Stimulated activated CD8-positive, alpha-beta memory T cell treated with anti-CD3 and anti-CD28 coated beads, Interleukin-7, amount 100 ng/mL, for 1 hour (primary cell): ENCODE measurements around the gene PPFIA2.

Experiments
- DNase-seq, 2 donors: peaks; one replicate each; pipeline ENCODE4 v3.0.0-alpha.2; 2020; ENCODE audit warnings: low read depth in 2 of 2

Gene PPFIA2

DNA sequence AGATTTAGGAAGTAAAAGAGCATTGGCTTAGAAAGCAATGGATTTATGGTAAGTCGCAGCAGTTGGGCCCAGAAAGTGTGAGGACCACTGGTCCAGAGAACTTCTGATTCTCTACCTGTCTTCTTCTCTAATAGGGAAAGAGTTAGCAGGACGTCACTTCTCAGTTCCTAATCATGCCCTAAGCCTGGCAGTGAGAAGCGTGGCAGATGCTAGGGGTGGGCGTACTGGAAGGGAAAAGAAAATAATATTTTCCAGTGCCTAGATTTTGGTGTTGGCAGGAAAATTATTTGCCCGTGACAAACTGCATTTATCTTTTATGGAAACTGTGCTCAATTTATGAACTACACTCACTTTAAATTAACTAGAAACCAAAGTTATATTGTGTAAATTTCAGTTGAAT lies 212.3 kb downstream of the PPFIA2 start:
- DNase-seq: no peak

DNA sequence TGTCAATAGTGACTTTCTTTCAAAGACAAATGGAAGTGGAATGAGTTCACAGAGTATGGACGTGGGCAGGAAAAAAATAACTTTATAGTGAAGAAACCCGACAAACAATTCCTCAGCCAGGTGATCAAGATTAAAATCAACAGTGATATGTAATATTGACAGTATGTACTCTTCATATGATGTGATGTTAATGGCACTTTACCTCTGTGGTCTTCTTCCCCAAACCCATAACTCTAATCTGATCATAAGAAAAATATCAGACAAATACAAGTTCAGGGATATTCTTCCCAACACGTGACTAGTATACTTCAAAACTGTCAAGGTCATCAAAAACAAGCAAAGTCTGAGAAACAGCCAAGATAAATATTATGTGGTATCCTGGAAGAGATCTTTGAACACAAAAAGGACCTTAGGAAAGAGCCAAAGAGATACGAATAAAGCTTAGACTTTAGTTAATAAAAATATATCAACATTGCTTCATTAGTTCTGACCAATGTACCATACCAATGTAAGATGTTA lies 215.5 kb downstream of the PPFIA2 start:
- no peak for DNase-seq

DNA sequence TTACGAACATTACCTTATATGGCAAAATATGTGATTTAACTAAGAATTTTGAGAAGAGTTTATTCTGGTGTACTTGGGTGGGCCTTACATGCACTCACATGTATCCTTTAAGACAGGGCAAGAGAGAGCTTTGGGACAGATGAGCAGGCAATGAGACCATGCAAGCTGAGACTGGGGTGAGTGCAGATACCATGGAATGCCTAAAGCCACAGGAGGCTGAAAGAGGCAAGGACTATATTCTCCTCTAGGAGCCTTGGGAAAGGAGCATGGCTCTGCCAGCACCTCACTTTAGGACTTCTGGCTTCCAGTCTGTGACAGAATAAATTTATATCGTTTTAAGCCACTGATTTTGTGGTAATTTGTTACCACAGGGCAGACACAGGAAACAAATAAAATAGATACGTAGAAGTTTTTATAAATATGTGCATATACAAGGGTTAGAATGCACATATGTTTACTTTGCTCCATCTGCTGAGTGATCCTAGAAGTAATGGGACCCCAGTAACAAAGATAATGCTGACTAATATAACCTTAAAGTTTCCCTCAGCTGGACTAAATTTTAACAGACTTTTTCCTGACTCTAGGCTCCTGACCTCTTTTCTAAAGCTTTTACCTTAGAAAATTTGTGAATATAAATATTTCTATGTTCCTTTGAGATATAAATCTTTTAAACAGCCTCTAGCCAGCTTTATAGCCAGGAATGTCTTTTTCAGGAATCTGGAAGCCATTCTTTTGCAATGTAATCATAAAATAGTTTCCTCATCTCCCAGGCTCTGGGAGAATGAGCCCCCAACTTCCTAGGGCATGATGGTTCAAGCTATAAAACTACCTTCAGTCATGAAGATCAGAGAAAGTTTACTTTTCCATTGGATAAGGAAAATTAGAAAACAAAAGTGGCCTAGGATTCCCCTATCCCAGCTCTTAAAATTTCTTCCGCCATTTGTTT lies 216.8 kb downstream of the PPFIA2 start:
- no peak for DNase-seq

DNA sequence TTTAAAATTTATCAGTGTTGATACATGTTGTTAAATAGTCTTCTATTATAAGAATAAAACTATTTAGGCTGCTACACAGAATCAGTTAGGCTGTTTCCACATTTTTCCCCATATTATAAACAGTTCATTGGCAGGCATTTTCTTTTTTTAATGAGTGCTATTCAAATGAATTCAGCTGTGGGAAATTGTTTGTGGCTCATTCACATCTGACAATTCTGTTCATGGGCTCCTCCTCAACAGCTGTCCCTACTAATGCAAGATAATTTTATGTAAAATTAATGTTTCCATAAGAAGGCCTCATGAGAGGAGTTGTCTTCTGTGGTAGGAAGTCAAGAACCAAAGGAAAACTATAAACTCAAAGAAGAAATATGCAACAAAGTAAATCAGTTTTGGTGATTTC lies 218.0 kb downstream of the PPFIA2 start:
- DNase-seq: no peak

DNA sequence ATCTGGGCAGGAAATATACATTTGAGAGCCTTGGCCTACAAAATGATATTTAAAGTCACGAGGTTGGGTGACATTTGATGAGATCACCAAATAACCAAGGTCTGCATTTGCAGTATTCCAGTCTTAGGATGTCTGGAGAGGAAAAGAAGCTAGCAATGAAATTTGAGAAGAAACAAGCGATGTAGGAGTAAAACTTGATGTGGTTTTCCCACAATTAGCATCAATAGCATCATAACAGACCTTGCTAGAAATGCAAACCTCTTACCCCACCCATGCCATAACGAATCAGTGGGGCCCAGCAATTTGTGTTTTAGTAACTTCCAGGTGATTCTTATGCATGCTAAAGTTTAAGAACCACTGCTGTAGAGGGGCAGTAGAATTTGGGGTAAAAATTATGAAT lies 219.9 kb downstream of the PPFIA2 start:
- DNase-seq: no peak

DNA sequence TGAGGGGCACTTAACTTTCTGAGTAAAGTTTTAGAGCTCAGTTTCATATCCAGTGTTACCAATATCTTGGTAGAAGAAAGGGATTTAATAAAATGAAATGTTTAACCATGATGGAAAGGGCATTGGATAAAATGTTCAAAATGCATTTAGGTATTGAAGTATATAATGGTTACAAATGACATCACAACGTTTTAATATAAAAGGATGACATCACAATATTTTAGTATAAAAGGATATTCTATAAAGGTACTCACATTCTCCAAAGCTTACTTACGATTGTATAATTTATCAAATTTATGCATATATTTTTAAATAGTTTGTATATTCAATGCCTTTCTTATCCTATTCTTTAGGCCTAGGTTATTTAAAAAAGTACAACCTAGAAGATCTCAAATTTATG lies 226.1 kb downstream of the PPFIA2 start:
- no peak for DNase-seq

DNA sequence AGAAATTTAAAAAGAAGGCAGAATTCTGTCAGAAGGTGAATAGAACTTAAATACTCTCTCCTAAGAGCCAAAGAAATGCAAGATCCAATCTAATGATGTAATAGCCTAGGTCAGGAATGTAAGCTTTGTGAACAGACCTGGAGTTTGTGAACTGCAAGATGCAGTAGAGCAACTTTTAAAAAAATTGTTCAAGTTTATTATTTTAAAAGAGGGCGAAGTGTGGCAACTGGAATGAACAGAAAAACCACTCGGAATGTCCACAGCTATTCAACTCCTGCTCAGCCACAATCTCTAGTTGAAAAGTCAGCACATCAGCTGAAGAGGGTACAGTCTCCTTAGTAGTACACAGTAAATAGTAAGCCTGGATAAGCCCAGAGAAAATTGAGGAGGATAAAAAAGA lies 228.8 kb downstream of the PPFIA2 start:
- no peak for DNase-seq

DNA sequence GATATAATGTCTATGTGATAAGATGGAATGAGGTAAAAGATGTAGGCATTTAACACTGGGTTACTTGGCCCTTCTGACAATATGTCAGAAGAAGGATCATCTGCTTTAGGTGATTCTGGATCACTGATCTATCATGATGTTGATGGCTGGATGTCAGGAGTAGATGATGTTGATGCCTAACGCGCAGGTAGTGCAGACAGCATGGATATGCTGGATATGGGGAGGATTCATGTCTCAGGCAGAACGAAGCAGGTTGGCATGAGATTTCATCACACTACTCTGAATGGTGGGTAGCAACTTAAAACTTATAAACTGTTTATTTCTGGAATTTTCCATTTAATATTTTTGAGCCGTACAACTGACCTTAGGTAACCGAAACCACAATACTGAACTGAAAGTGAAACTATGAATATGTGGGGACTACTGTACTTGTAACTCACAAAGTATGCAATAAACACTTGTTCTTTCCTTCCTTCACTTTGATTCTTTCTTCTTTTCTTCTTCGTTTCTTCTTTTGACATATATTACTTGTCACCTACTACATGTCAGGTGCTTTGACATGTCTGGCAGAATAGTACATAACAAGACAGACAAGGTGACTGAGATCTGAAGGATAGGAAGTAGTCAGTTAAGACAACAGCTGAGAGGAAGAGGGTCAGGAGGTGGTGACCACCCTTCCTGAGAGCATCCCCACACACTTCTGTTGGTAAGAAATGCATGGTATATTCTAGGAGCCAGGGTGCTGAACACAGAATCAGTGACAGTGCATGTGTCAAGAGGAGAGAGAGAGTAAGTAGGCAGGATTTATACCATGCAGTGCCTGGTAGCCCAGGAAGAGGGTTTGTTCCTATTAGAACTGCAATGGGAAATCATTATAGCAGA lies 238.8 kb downstream of the PPFIA2 start:
- no peak for DNase-seq

DNA sequence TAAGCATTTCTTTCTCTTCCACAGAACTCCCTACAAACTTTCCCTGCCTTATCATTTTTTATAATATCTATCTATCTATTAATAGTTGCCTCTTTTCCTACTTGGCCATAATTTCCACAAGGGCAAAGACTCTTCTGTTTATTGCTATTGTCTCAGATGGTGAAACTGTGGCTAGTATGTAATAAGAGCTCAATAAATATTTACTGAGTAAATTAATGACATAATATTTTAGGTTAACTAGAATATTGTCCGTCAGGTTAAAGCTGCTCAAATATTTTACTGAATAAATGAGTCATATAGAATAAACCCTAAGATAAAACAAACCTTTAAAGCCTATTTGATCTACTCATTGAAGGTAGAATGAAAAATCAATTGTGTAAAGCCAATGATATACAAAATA lies 240.5 kb downstream of the PPFIA2 start:
- no peak for DNase-seq

DNA sequence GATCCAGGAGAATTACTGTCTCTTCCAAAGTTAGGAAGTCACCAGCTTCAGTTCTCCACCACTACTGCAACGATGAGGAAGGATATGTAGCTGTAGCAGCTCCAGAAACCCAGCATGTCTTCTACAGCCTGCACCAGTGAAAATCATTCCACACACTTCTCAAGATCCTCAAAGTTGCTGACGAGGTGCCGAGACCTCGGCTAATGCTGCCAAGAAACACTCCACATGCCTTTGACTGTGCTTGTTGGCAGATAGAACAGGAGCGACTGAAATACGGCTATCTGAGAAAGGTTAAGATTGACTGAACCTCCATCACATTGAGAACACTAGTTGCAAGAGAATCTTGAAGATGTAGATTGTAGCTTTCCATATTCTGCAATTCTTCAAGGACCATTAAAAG lies 241.9 kb downstream of the PPFIA2 start:
- no peak for DNase-seq

DNA sequence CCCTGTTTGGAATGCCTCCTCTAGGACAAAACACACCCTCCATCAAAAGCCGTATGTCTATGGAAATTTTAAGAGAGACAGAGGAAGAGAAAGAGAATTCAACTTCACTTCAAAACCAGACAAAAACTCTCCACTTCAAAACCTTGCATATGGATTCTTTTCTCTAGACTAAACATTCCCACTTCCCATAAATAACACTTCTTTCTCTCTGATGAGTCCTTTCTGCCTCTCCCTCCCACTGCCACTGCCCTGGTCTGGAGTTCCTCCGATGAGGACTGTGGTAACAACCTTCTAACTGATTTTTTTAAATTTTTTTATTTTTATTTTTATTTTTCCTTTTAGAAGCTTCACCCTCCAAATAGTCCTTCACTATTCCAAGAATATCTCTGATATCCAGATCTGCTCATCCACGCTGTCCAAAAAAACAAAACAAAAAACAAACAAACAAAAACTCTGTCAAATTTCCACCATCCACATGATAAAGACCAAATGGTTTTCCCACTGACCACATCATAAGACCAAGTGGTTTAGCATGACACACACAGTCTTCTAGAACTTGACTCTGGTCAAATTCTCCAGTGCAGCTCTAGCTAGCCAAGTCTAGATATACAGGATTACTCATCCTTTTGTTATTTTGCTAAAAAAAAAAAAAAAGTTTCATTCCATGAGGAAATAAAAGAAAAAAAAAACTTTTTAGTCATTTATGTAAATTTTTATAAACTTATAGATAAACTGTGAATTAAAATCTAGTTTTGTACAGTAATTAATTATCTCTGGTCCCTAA lies 256.0 kb downstream of the PPFIA2 start:
- no peak for DNase-seq

DNA sequence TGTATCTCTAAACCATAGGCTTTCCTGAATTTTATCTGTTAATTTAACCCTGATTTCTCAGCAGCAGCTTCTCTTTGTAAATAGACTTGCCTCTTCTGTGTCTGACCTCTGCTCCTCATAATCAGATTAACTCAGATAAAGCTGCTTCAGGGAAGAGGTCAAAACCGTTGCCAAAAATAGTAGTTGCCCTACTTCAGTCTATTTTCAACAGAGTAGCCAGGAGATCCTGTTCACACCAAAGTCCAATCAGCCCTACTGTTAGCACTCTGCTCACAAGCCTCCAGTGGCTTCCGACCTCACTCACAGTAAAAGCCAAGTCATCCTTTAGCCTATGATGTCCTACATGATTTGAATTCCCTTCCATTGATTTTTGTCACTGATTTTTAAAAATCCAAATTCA lies 258.4 kb downstream of the PPFIA2 start:
- DNase-seq: no peak

DNA sequence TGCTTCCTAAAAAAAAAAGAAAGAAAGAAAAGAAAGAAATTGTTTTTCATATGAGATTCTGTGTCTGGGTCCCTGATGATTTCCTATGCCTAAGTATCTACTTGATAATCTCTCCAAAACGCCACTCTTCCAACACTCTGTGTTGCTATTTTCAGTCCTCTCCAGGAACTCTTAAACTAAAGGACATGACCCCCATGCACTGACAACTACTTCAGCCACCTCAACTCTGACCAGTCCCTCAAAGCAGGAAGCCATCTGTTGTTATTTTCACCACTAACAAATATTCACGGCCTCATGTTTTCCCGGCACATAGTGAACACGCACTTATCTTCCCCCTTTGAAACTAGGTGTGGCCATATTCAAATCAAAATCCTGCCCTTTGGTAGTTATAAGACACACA lies 259.3 kb downstream of the PPFIA2 start:
- DNase-seq: no peak

DNA sequence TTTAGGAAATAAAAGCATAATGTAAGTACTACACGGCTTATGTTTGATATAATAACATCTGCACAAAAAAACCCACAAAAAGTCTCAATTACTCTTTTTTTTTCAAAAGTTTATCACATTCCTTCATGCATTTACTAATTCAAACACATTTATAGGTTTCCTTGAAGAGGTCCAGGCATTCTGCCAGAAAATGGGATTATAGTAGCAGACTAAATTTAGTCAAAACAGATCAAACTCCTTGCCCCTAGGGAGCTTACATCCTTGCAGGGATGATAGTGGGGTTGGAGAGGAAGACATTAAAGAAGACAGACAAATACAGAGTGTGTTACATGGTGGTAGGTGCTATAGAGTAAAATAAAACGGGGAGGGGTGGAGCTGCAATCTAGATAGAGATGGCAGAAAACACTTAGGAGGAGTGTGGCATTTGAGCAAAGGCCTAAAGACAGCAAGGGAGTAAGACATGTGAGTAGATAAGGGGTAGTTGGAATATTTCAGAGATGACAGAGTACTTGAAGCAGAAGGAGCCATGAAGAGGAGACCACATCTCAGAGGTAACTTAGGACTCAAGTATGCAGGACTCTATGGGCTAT lies 266.9 kb downstream of the PPFIA2 start:
- no peak for DNase-seq

DNA sequence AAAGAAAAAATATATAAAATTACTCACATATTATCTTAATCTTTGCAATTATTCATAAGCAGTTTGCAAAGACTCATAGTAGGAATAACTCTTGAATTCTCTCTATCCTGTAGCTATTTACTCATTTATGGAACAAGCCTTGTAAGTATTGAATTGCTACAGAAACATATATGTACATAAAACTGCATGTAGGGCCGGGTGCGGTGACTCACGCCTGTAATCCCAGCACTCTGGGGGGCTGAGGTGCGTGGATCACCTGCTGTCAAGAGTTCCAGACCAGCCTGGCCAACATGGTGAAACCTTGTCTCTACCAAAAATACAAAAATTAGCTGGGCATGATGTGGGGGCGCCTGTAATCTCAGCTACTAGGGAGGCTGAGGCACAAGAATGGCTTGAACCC lies 286.2 kb downstream of the PPFIA2 start:
- no peak for DNase-seq

DNA sequence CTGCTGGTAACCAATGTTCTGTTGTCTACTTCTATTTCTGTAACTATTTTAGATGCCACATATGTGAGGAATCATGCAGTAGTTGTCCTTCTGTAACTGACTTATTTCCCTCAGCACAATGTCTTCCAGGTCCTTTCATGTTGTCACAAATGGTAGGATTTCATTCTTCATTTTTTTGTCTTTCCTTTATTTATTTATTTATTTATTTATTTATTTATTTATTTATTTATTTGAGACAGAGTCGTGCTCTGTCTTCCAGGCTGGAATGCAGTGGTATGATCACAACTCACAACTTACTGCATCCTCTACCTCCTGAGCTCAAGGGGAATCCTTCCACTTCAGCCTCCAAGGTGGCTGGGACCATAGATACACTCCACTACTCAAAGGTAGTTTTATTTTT lies 288.2 kb downstream of the PPFIA2 start:
- DNase-seq: no peak

DNA sequence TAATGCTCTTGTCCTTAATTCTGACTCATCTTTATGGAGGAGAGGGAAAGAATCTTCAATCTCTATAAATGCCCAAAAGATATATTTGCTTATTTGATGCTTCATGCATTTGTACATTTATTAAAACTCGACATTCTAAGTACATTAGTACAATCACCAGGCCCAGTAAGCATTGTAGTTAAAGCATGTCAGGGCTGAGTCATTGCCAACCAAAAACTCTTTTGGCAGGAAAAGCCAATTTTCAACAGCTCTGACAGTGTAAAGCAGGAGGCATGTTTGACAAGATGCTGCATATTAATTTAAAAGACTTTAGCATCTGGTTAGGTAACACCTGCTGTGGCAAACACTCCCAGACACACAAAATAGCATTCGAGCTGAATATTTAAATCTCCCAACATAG lies 290.9 kb downstream of the PPFIA2 start:
- DNase-seq: no peak

DNA sequence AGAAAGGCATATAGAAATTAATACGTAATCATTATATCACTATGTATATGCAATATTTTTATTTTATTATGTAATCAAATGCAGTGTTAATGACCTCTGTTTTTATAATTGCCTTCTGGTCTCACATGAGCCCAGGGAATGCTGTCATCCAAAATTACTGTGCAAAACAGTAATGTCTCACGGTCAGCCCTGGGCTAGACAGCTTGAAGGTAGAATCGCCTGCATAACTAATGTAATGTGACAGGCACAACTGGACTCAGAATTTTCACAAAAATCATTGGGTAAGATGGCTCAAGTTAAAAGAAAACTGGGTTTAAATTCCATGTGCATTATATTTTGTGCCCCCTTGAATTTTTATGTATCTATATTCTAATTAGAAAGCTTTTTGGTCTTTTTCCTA lies 293.3 kb downstream of the PPFIA2 start:
- DNase-seq: no peak

DNA sequence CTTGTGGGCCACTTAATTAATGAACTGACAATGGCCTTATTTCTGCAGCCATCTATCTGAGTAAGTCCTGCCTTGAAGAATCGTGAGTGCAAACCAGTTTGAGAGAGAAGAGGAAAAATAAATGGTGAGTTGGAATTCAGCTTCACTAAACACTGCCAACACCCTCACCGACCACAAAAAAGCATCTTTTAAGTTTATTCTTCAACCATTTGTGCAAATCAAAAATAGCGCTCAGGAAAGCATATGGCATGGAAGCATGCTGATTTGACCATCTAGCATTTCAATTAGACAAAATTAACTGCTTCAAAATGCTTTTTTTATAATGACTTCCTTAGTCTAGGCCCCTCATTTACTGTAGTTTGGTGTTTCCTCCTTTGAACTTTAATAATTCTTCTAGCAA lies 294.0 kb downstream of the PPFIA2 start:
- no peak for DNase-seq

DNA sequence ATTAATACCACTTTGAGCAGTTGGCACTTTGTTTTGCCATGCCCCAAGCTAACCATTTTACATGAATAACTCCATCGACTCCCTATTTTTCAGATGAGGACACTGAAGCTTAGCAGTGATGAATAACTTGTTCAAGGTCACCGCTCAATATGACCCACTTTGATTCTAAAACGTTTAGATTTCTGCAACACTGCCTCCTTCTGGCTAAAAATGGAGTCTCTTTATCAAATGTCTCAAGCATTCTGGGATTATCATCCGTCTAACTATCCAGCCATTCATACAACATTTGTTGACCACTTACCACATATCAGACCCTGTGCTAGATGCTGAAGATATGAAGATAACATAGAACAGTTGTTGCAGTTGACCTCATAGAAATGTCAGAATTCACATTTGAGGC lies 298.0 kb downstream of the PPFIA2 start:
- DNase-seq: no peak

DNA sequence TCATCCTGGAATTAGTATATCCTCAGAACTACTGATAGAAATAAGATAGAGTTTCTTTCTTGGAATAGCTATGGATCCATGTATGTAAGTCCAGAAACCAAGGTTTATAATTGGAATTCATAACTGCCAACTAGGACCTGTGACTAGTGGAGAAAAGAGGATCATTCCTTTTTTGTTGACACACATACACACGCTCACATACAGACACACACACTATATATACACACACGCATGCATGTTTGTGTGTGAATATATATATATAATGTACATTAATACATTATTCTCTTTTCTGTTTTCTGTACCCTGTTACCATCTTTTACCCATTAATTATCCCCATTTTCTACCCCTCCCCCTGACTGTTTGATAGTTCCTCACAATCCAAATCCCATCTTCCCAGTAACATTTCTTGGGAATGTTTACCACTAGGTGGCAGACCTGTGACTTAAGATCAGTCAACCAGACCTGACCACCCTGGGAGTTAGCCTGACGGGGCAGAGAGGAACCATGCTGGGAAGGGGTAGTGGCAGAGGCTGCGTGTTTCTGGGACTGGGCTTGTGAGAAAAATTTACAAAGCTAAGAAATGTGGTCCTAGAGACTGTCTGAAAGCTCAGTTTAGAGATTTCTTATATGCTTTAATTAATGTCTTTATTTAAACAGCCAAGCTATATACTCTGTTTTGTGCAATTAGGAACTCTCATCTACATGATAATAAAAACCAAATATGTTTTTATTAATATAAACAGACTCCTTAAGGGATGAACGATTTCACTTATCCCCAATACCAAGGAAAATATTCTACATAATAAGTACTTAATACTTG lies 308.0 kb downstream of the PPFIA2 start:
- DNase-seq: no peak
